WTC11 (cell line): ENCODE measurements around the gene TUBA4B. TPM values are rescaled to one million over a fixed set of nuclear protein-coding genes. Genes with fewer than 3 reads are reported as not detected.

Source experiments
- ATAC-seq: fragments of 200-7000 bp; cut with Tn5 transposase; 2 replicates; pipeline ENCODE4 v1.10.0; 2021; ENCODE audit warnings: mild to moderate bottlenecking, moderate library complexity
- CTCF ChIA-PET: fragments of 300-600 bp; sonication (Branson Sonifier 250); formaldehyde crosslinking; loops from one replicate; lab custom pipeline; 2021; ENCODE audit warnings: antibody characterized with exemption; lab: Charles Lee
- POLR2A ChIA-PET: fragments of 350-600 bp; sonication (Branson Sonifier 250); formaldehyde crosslinking; loops from one replicate; lab custom pipeline; 2021; ENCODE audit warnings: antibody characterized with exemption; lab: Charles Lee
- DNase-seq: peaks from one replicate; pipeline ENCODE4 v3.0.0; 2021; ENCODE audit warnings: low spot score
- H3K27ac Mint-ChIP-seq: 2 replicates; pipeline ENCODE4 v1.8.0; 2021; ENCODE audit warnings: mixed read lengths
- H3K27me3 Mint-ChIP-seq: 2 replicates; pipeline ENCODE4 v1.8.0; 2021; ENCODE audit warnings: low read depth, mild to moderate bottlenecking, moderate library complexity, mixed read lengths
- H3K36me3 Mint-ChIP-seq: 2 replicates; pipeline ENCODE4 v1.8.0; 2021; ENCODE audit warnings: mixed read lengths
- H3K4me1 Mint-ChIP-seq: 2 replicates; pipeline ENCODE4 v1.8.0; 2022; ENCODE audit warnings: mixed read lengths
- H3K4me3 Mint-ChIP-seq: 2 replicates; pipeline ENCODE4 v1.8.0; 2021; ENCODE audit warnings: mild to moderate bottlenecking, moderate library complexity, mixed read lengths
- H3K9me3 Mint-ChIP-seq: 2 replicates; pipeline ENCODE4 v1.8.0; 2021; ENCODE audit warnings: mixed read lengths
- AR ChIP-seq: fragments of 250-450 bp; sonication (Bioruptor Pico); IDR thresholded peaks from 2 replicates; pipeline ENCODE4 v1.9.0; 2021; ENCODE audit warnings: mild to moderate bottlenecking
- ATF1 ChIP-seq: sonication (generic); formaldehyde crosslinking; IDR thresholded peaks from 2 replicates; pipeline ENCODE4 v1.8.1; 2023; ENCODE audit warnings: mild to moderate bottlenecking, moderate library complexity, missing genetic modification reagents
- CDX4 ChIP-seq: fragments of 250-450 bp; sonication (Bioruptor Pico); IDR thresholded peaks from 2 replicates; pipeline ENCODE4 v1.9.0; 2021; ENCODE audit warnings: moderate library complexity, mild to moderate bottlenecking, inconsistent platforms, borderline replicate concordance
- CREB1 ChIP-seq: sonication (generic); formaldehyde crosslinking; IDR thresholded peaks from 2 replicates; pipeline ENCODE4 v1.8.0; 2023; ENCODE audit warnings: mild to moderate bottlenecking, missing genetic modification reagents
- CREM ChIP-seq: sonication (generic); formaldehyde crosslinking; IDR thresholded peaks from 2 replicates; pipeline ENCODE4 v1.8.1; 2022; ENCODE audit warnings: mild to moderate bottlenecking, missing genetic modification reagents, moderate library complexity
- ELF4 ChIP-seq: sonication (generic); formaldehyde crosslinking; IDR thresholded peaks from 2 replicates; pipeline ENCODE4 v1.8.1; 2022; ENCODE audit warnings: low read depth, mild to moderate bottlenecking, moderate library complexity, missing genetic modification reagents
- ERG ChIP-seq: fragments of 250-450 bp; sonication (Bioruptor Pico); IDR thresholded peaks from 2 replicates; pipeline ENCODE4 v1.8.0; 2021; ENCODE audit warnings: mild to moderate bottlenecking
- ESRRA ChIP-seq: sonication (generic); formaldehyde crosslinking; IDR thresholded peaks from 2 replicates; pipeline ENCODE4 v1.8.1; 2022; ENCODE audit warnings: mild to moderate bottlenecking, missing genetic modification reagents, borderline replicate concordance
- FOXJ3 ChIP-seq: sonication (generic); formaldehyde crosslinking; IDR thresholded peaks from 2 replicates; pipeline ENCODE4 v1.9.0; 2021; ENCODE audit warnings: missing genetic modification reagents, mild to moderate bottlenecking, borderline replicate concordance
- FOXK1 ChIP-seq: sonication (generic); formaldehyde crosslinking; IDR thresholded peaks from 2 replicates; pipeline ENCODE4 v1.8.0; 2022; ENCODE audit warnings: mild to moderate bottlenecking, moderate library complexity, missing genetic modification reagents
- GRHL2 ChIP-seq: fragments of 250-450 bp; sonication (Bioruptor Pico); IDR thresholded peaks from 2 replicates; pipeline ENCODE4 v1.8.0; 2022; ENCODE audit warnings: mild to moderate bottlenecking, moderate library complexity; ENCODE audit not compliant: insufficient replicate concordance, severe bottlenecking
- IRF2 ChIP-seq: sonication (generic); formaldehyde crosslinking; IDR thresholded peaks from 2 replicates; pipeline ENCODE4 v1.8.0; 2022; ENCODE audit warnings: low read depth, missing genetic modification reagents, borderline replicate concordance
- NFYB ChIP-seq: sonication (generic); formaldehyde crosslinking; conservative IDR thresholded peaks from 2 replicates; pipeline ENCODE4 v1.8.0; 2022; ENCODE audit warnings: low read depth, missing genetic modification reagents
- NR1H2 ChIP-seq: sonication (generic); formaldehyde crosslinking; IDR thresholded peaks from 2 replicates; pipeline ENCODE4 v1.9.0; 2021; ENCODE audit warnings: mild to moderate bottlenecking, moderate library complexity, missing genetic modification reagents
- OVOL2 ChIP-seq: fragments of 250-450 bp; sonication (Bioruptor Pico); IDR thresholded peaks from 2 replicates; pipeline ENCODE4 v1.9.0; 2021; ENCODE audit warnings: mild to moderate bottlenecking, borderline replicate concordance
- RELA ChIP-seq: sonication (generic); formaldehyde crosslinking; IDR thresholded peaks from 2 replicates; pipeline ENCODE4 v1.8.1; 2022; ENCODE audit warnings: missing genetic modification reagents, mild to moderate bottlenecking, borderline replicate concordance
- SMAD3 ChIP-seq: sonication (generic); formaldehyde crosslinking; IDR thresholded peaks from 2 replicates; pipeline ENCODE4 v1.8.0; 2022; ENCODE audit warnings: missing genetic modification reagents, mild to moderate bottlenecking, borderline replicate concordance
- ZNF121 ChIP-seq: sonication (generic); formaldehyde crosslinking; IDR thresholded peaks from 2 replicates; pipeline ENCODE4 v1.8.0; 2023; ENCODE audit warnings: missing genetic modification reagents
- ZNF138 ChIP-seq: sonication (generic); formaldehyde crosslinking; conservative IDR thresholded peaks from 2 replicates; pipeline ENCODE4 v1.8.1; 2022; ENCODE audit warnings: mild to moderate bottlenecking, moderate library complexity, missing genetic modification reagents
- ZNF263 ChIP-seq: sonication (generic); formaldehyde crosslinking; IDR thresholded peaks from 2 replicates; pipeline ENCODE4 v1.8.1; 2022; ENCODE audit warnings: low read depth, mild to moderate bottlenecking, moderate library complexity, missing genetic modification reagents
- ZNF281 ChIP-seq: sonication (generic); formaldehyde crosslinking; IDR thresholded peaks from 2 replicates; pipeline ENCODE4 v1.8.0; 2023; ENCODE audit warnings: mild to moderate bottlenecking, missing genetic modification reagents
- ZNF671 ChIP-seq: fragments of 250-450 bp; sonication (Bioruptor Pico); IDR thresholded peaks from 2 replicates; pipeline ENCODE4 v1.8.0; 2021; ENCODE audit warnings: mild to moderate bottlenecking
- total RNA-seq: library from RNA; stranded (reverse); gene quantifications from 3 replicates; pipeline ENCODE4 v1.2.3, GENCODE V29; 2021

The TUBA4B gene
- total RNA-seq, 1 experiment from 2014 or later: 0.20 TPM

DNA sequence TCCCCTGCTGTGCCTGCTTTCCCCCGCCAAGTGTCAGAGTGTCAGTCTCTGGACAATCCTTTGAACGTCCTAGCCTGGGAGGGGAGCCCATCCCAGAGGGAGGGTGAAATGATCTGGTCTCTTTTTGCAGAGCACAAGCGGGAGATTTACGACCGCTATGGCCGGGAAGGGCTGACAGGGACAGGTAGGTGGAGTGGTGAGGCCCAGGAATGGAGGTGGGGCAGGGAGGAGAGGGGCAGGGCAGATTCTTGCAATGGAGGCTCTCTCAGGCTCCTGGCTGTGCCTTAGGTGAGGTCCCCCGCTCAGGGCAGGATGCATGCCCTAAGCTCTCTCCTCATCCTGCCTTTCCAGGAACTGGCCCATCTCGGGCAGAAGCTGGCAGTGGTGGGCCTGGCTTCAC is 28.5 kb downstream of the TUBA4B start:
- ATAC-seq (no peak), DNase-seq (no peak)
- peaks cover 34% of the 10 kb centered on the region for H3K4me1 Mint-ChIP-seq
- H3K27ac Mint-ChIP-seq: no peak overlapping the region
- no peak overlapping the region for H3K4me3 Mint-ChIP-seq
- no peak for TF ChIP-seq RELA
- TF ChIP-seq NR1H2 (CRISPR knock-in tag): no peak
- no peak for TF ChIP-seq CDX4 (CRISPR knock-in tag)
- TF ChIP-seq ELF4 (CRISPR knock-in tag): no peak
- TF ChIP-seq CREB1 (CRISPR knock-in tag): no peak
- TF ChIP-seq FOXJ3 (CRISPR knock-in tag): no peak
- no peak for TF ChIP-seq NFYB (CRISPR knock-in tag)
- TF ChIP-seq ZNF121 (CRISPR knock-in tag): no peak
- no peak for TF ChIP-seq GRHL2 (CRISPR knock-in tag)
- TF ChIP-seq CREM (CRISPR knock-in tag): no peak
- no peak for TF ChIP-seq ZNF671 (CRISPR knock-in tag)
- TF ChIP-seq ERG (CRISPR knock-in tag): no peak
- no peak for TF ChIP-seq ZNF138 (CRISPR knock-in tag)
- TF ChIP-seq, all 79 proteins: peak for 0
- Mint-ChIP-seq H3K27me3 (peaks cover 4% of the 10 kb centered on the region; the same call in 1 of the 2 replicates), H3K36me3 (peaks cover 8% of the 10 kb centered on the region; the same call in 1 of the 2 replicates), H3K9me3 (no peaks in the 10 kb centered on the region)
- POLR2A ChIA-PET: no interaction called here
- CTCF ChIA-PET: interaction anchor here (6.5 kb wide), 1 partner anchor 12 kb away, joined by 158 read pairs; no protein-coding TSS in a partner anchor

DNA sequence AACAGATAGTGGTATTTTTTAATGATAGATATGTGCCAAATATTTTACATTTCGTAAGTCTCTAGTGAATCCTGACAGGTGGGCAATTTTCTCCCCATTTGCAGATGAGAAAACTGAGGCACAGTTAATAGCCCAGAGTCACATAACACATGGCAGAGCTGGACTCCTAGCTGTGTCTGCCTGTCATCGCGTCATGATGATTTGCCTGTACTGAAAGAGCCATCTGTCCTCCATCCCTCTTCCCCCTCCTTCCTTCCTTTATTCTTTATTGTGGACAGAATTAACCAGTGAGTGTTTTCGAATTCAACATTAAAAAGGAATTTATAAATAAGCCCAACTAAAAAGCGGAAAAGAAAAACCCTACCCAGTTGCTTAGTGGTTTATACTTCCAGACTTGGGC is 29.3 kb downstream of the TUBA4B start:
- ChIA-PET POLR2A (no interaction called here), CTCF (interaction anchor here (6.5 kb wide), 1 partner anchor 11 kb away, joined by 158 read pairs; no protein-coding TSS in a partner anchor)
- Mint-ChIP-seq H3K27ac (no peak overlapping the region), H3K4me1 (peaks cover 29% of the 10 kb centered on the region), H3K9me3 (no peaks in the 10 kb centered on the region), H3K36me3 (peaks cover 8% of the 10 kb centered on the region; the same call in 1 of the 2 replicates), H3K27me3 (no peaks in the 10 kb centered on the region), H3K4me3 (no peak overlapping the region)
- ATAC-seq (no peak), DNase-seq (no peak)
- TF ChIP-seq ZNF671 (CRISPR knock-in tag) (no peak), SMAD3 (CRISPR knock-in tag) (no peak), IRF2 (CRISPR knock-in tag) (no peak), FOXK1 (CRISPR knock-in tag) (no peak), ATF1 (no peak), ZNF281 (CRISPR knock-in tag) (no peak), OVOL2 (CRISPR knock-in tag) (no peak), AR (no peak), ZNF263 (CRISPR knock-in tag) (no peak), ESRRA (no peak), NFYB (CRISPR knock-in tag) (no peak)
